ENCODE measurements around the gene MNAT1.

The MNAT1 gene

DNA sequence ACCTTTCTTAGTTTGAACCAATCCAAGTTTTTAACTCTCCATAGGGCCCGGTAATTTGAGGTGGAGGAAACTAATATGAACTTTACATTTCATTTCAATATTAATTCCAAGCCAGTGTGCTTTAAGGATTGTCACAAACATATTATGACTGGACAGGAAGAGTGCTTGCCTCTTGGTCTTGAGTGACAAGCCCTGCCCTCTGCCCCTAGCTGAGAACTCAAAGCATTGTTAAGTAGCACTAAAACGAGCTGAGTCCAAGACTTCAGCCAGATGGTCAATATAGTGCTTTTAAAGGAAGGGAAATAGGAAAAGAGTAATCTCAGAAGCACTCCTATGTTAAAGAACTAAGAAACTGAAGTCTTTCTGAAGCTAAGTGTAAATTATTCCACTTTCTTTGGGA lies 229.2 kb downstream of the MNAT1 start:
- H3K4me1 ChIP-seq (ENCODE audit: control insufficient read depth, insufficient read depth, low read length) = peaks cover 17% of the 10 kb centered on the region
- TF ChIP-seq PRDM1 (tag by site-specific recombination; IDR thresholded peaks at IDR 0.05) (no peak), ZNF211 (tag by site-specific recombination; IDR thresholded peaks at IDR 0.05; ENCODE audit: low read depth) (no peak), KLF7 (tag by site-specific recombination; IDR thresholded peaks at IDR 0.05; ENCODE audit: borderline replicate concordance) (no peak), OSR2 (tag by site-specific recombination; IDR thresholded peaks at IDR 0.05) (no peak), GFI1B (tag by site-specific recombination; IDR thresholded peaks at IDR 0.05) (no peak), ZBTB17 (tag by site-specific recombination; IDR thresholded peaks at IDR 0.05) (no peak), OVOL3 (tag by site-specific recombination; IDR thresholded peaks at IDR 0.05) (no peak), ZNF76 (tag by site-specific recombination; IDR thresholded peaks at IDR 0.05; ENCODE audit: borderline replicate concordance, low read depth) (no peak), ZNF324 (tag by site-specific recombination; IDR thresholded peaks at IDR 0.05) (no peak), ZNF391 (tag by site-specific recombination; IDR thresholded peaks at IDR 0.05; ENCODE audit: borderline replicate concordance, low read depth) (no peak), EGR2 (tag by site-specific recombination; IDR thresholded peaks at IDR 0.05; ENCODE audit: low read depth) (no peak), ZNF146 (tag by site-specific recombination; IDR thresholded peaks at IDR 0.05) (no peak), ZNF175 (tag by site-specific recombination; IDR thresholded peaks at IDR 0.05) (no peak)
- TF ChIP-seq, protein P1, sequence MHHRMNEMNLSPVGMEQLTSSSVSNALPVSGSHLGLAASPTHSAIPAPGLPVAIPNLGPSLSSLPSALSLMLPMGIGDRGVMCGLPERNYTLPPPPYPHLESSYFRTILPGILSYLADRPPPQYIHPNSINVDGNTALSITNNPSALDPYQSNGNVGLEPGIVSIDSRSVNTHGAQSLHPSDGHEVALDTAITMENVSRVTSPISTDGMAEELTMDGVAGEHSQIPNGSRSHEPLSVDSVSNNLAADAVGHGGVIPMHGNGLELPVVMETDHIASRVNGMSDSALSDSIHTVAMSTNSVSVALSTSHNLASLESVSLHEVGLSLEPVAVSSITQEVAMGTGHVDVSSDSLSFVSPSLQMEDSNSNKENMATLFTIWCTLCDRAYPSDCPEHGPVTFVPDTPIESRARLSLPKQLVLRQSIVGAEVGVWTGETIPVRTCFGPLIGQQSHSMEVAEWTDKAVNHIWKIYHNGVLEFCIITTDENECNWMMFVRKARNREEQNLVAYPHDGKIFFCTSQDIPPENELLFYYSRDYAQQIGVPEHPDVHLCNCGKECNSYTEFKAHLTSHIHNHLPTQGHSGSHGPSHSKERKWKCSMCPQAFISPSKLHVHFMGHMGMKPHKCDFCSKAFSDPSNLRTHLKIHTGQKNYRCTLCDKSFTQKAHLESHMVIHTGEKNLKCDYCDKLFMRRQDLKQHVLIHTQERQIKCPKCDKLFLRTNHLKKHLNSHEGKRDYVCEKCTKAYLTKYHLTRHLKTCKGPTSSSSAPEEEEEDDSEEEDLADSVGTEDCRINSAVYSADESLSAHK (tag by site-specific recombination; IDR thresholded peaks at IDR 0.05) = no peak
- TF ChIP-seq, protein P2, sequence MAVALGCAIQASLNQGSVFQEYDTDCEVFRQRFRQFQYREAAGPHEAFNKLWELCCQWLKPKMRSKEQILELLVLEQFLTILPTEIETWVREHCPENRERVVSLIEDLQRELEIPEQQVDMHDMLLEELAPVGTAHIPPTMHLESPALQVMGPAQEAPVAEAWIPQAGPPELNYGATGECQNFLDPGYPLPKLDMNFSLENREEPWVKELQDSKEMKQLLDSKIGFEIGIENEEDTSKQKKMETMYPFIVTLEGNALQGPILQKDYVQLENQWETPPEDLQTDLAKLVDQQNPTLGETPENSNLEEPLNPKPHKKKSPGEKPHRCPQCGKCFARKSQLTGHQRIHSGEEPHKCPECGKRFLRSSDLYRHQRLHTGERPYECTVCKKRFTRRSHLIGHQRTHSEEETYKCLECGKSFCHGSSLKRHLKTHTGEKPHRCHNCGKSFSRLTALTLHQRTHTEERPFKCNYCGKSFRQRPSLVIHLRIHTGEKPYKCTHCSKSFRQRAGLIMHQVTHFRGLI (tag by site-specific recombination; IDR thresholded peaks at IDR 0.05) = no peak
- TF ChIP-seq, protein P3, sequence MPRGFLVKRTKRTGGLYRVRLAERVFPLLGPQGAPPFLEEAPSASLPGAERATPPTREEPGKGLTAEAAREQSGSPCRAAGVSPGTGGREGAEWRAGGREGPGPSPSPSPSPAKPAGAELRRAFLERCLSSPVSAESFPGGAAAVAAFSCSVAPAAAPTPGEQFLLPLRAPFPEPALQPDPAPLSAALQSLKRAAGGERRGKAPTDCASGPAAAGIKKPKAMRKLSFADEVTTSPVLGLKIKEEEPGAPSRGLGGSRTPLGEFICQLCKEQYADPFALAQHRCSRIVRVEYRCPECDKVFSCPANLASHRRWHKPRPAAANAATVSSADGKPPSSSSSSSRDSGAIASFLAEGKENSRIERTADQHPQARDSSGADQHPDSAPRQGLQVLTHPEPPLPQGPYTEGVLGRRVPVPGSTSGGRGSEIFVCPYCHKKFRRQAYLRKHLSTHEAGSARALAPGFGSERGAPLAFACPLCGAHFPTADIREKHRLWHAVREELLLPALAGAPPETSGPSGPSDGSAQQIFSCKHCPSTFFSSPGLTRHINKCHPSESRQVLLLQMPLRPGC (tag by site-specific recombination; IDR thresholded peaks at IDR 0.05) = no peak
- TF ChIP-seq, protein P4, sequence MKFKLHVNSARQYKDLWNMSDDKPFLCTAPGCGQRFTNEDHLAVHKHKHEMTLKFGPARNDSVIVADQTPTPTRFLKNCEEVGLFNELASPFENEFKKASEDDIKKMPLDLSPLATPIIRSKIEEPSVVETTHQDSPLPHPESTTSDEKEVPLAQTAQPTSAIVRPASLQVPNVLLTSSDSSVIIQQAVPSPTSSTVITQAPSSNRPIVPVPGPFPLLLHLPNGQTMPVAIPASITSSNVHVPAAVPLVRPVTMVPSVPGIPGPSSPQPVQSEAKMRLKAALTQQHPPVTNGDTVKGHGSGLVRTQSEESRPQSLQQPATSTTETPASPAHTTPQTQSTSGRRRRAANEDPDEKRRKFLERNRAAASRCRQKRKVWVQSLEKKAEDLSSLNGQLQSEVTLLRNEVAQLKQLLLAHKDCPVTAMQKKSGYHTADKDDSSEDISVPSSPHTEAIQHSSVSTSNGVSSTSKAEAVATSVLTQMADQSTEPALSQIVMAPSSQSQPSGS (tag by site-specific recombination; IDR thresholded peaks at IDR 0.05; ENCODE audit: low read depth) = no peak
- TF ChIP-seq, protein P5, sequence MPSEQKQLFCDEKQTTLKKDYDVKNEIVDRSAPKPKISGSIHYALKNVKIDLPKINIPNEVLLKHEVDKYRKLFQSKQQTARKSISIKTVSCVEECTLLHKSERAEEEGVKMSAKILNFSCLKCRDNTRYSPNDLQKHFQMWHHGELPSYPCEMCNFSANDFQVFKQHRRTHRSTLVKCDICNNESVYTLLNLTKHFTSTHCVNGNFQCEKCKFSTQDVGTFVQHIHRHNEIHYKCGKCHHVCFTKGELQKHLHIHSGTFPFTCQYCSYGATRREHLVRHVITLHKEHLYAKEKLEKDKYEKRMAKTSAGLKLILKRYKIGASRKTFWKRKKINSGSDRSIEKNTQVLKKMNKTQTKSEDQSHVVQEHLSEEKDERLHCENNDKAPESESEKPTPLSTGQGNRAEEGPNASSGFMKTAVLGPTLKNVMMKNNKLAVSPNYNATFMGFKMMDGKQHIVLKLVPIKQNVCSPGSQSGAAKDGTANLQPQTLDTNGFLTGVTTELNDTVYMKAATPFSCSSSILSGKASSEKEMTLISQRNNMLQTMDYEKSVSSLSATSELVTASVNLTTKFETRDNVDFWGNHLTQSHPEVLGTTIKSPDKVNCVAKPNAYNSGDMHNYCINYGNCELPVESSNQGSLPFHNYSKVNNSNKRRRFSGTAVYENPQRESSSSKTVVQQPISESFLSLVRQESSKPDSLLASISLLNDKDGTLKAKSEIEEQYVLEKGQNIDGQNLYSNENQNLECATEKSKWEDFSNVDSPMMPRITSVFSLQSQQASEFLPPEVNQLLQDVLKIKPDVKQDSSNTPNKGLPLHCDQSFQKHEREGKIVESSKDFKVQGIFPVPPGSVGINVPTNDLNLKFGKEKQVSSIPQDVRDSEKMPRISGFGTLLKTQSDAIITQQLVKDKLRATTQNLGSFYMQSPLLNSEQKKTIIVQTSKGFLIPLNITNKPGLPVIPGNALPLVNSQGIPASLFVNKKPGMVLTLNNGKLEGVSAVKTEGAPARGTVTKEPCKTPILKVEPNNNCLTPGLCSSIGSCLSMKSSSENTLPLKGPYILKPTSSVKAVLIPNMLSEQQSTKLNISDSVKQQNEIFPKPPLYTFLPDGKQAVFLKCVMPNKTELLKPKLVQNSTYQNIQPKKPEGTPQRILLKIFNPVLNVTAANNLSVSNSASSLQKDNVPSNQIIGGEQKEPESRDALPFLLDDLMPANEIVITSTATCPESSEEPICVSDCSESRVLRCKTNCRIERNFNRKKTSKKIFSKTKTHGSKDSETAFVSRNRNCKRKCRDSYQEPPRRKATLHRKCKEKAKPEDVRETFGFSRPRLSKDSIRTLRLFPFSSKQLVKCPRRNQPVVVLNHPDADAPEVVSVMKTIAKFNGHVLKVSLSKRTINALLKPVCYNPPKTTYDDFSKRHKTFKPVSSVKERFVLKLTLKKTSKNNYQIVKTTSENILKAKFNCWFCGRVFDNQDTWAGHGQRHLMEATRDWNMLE (tag by site-specific recombination; conservative IDR thresholded peaks at IDR 0.05; ENCODE audit: low read depth) = no peak
- TF ChIP-seq, protein P6, sequence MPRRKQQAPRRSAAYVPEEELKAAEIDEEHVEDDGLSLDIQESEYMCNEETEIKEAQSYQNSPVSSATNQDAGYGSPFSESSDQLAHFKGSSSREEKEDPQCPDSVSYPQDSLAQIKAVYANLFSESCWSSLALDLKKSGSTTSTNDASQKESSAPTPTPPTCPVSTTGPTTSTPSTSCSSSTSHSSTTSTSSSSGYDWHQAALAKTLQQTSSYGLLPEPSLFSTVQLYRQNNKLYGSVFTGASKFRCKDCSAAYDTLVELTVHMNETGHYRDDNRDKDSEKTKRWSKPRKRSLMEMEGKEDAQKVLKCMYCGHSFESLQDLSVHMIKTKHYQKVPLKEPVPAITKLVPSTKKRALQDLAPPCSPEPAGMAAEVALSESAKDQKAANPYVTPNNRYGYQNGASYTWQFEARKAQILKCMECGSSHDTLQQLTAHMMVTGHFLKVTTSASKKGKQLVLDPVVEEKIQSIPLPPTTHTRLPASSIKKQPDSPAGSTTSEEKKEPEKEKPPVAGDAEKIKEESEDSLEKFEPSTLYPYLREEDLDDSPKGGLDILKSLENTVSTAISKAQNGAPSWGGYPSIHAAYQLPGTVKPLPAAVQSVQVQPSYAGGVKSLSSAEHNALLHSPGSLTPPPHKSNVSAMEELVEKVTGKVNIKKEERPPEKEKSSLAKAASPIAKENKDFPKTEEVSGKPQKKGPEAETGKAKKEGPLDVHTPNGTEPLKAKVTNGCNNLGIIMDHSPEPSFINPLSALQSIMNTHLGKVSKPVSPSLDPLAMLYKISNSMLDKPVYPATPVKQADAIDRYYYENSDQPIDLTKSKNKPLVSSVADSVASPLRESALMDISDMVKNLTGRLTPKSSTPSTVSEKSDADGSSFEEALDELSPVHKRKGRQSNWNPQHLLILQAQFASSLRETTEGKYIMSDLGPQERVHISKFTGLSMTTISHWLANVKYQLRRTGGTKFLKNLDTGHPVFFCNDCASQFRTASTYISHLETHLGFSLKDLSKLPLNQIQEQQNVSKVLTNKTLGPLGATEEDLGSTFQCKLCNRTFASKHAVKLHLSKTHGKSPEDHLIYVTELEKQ (tag by site-specific recombination; IDR thresholded peaks at IDR 0.05; ENCODE audit: borderline replicate concordance) = no peak
- TF ChIP-seq, protein P7, sequence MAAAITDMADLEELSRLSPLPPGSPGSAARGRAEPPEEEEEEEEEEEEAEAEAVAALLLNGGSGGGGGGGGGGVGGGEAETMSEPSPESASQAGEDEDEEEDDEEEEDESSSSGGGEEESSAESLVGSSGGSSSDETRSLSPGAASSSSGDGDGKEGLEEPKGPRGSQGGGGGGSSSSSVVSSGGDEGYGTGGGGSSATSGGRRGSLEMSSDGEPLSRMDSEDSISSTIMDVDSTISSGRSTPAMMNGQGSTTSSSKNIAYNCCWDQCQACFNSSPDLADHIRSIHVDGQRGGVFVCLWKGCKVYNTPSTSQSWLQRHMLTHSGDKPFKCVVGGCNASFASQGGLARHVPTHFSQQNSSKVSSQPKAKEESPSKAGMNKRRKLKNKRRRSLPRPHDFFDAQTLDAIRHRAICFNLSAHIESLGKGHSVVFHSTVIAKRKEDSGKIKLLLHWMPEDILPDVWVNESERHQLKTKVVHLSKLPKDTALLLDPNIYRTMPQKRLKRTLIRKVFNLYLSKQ (tag by site-specific recombination; IDR thresholded peaks at IDR 0.05; ENCODE audit: borderline replicate concordance) = no peak

More for the DNA sequence above, 229.2 kb downstream of the MNAT1 start:
- Histone ChIP-seq H3K27ac (ENCODE audit: extremely low read depth, low read depth, low read length) (no peak overlapping the region), H3K9me3 (ENCODE audit: control insufficient read depth, insufficient read depth, low read depth, low read length) (no peaks in the 10 kb centered on the region), H3K4me3 (ENCODE audit: low read depth, low read length) (no peak overlapping the region), H3K36me3 (ENCODE audit: control insufficient read depth in 2 of 2, insufficient read depth in 1 of 2, low read length in 2 of 2) (no peaks in the 10 kb centered on the region)
- ChIA-PET POLR2A (no interaction called here), CTCF (no interaction called here)

Data from HEK293 (cell line).